ENCODE results near the gene ECEL1.
"Not testable (repeated sequence)": the region's sequence is repeated elsewhere in the genome, so short reads cannot be mapped to it uniquely, and the experiment has no call there.

ECEL1 gene

DNA sequence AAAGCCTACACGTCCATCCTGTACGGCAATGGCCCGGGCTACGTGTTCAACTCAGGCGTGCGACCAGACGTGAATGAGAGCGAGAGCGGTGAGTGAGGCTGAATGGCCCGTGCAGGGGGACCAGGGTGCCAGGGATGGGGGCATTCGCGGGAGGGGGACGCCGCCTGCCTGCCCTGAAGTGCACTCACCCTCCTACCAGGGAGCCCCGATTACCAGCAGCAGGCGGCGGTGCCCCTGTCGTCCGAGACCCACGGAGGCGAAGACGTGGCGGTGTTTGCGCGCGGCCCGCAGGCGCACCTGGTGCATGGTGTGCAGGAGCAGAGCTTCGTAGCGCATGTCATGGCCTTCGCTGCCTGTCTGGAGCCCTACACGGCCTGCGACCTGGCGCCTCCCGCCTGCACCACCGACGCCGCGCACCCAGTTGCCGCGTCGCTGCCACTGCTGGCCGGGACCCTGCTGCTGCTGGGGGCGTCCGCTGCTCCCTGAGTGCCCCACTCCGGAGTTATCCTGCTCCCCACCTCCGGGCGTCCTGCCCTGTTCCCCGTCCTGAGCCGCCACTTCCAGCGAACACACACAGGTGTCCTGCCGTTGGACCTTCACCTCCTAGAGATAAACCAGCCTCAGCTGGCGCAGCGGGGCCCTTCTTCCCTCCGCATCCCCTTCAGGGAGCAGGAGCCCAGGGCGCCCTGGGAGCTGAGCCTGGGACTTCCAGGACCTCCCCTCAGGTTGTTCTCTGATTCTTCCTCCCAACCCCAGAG lies 28.8 kb downstream of the ECEL1 start:
- no peak for DNase-seq (ENCODE audit: low read depth)

DNA sequence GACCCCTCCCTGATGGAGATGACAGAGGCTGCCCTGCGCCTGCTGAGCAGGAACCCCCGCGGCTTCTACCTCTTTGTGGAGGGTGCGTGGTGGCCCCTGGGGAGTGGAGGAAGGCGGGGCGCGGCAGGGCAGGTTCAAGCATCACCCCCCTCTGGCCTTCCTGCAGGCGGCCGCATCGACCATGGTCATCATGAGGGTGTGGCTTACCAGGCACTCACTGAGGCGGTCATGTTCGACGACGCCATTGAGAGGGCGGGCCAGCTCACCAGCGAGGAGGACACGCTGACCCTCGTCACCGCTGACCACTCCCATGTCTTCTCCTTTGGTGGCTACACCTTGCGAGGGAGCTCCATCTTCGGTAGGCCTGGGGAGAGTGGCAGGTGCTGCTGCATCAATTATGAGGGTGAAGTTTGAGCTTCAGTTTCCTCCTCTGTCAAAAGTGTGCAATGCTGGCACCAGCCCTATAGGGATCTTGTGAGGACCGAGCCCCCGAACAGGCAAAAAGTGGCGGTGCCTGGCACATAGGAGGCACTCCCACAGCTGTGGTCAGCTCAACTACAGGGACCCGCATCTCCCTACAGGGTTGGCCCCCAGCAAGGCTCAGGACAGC lies 29.5 kb downstream of the ECEL1 start:
- no peak for DNase-seq (ENCODE audit: low read depth)

- no peak for DNase-seq (ENCODE audit: low read depth)
Measured at GRCh38 chr2:232457121-232458011, 30.3 kb downstream of the ECEL1 start.

- no peak for DNase-seq (ENCODE audit: low read depth)
Measured at GRCh38 chr2:232456296-232457120, 31.1 kb downstream of the ECEL1 start.

- DNase-seq (ENCODE audit: low read depth), result no peak
Measured at GRCh38 chr2:232455426-232456255, 32.0 kb downstream of the ECEL1 start, which contains the start of gene ALPI. TSS of gene ALPI (plus strand) at chr2:232456153. CDS start at chr2:232456200, 47 bp downstream.

- DNase-seq (ENCODE audit: low read depth), result no peak
Measured at GRCh38 chr2:232454630-232455029, 33.0 kb downstream of the ECEL1 start.

GRCh38 chr2:232451645-232452044 lies 36.0 kb downstream of the ECEL1 start:
- DNase-seq (ENCODE audit: low read depth), result not testable (repeated sequence)

GRCh38 chr2:232449964-232450363 lies 37.7 kb downstream of the ECEL1 start:
- no peak for DNase-seq (ENCODE audit: low read depth)

DNA sequence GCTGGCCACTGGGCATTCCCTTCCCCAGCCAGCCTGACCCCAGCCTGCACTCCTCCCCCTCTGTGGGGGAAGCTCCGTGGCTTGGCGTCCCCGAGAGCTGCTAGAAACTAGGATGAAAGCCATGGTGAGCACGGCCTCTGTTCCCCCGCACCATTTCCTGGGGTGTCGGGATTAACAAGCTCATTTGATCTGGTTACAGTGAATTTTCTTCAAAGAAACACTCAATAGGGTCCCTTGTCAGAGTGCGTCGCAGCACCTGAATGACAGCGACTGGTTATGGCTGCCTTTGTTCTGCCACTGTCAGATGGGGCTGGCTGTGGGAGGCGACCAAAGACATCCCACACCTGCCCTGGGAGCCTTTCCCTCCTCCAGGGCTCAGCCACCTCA lies 39.3 kb downstream of the ECEL1 start:
- DNase-seq (ENCODE audit: low read depth), result no peak

DNA sequence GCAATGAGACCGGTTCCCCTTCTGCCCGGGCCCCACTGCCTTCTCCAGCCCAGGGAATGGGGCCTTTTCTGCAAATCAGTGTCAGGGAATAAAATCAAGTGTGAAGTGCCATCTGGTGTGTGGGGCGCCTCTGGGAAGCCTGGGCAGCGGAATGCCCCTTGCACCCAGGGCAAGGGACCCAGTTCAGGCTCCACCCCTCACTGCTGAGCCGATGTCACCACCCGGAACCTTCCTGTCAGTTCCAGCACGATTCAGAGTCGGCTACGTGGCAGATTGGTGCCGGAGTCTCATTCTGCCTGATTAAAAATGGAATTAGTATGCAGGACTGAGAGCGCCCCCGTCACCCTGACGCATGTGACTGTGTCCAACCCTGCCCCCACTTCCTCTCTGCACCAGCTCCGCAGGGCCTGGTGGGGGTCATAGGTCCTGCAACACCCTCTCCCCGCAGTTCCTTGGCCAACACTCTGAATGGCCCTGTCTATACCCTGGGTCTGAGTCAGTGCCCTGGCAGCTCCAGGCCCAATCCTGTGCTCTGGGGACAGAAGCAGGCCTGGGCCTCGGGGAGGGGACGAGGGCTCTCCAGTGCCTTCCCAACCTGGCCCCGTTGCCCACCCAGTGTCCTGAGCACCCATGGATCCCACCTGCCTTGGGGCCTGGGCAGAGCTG lies 39.9 kb downstream of the ECEL1 start:
- DNase-seq (ENCODE audit: low read depth), result no peak

GRCh38 chr2:232447091-232447620 lies 40.5 kb downstream of the ECEL1 start:
- DNase-seq (ENCODE audit: low read depth), result no peak

DNA sequence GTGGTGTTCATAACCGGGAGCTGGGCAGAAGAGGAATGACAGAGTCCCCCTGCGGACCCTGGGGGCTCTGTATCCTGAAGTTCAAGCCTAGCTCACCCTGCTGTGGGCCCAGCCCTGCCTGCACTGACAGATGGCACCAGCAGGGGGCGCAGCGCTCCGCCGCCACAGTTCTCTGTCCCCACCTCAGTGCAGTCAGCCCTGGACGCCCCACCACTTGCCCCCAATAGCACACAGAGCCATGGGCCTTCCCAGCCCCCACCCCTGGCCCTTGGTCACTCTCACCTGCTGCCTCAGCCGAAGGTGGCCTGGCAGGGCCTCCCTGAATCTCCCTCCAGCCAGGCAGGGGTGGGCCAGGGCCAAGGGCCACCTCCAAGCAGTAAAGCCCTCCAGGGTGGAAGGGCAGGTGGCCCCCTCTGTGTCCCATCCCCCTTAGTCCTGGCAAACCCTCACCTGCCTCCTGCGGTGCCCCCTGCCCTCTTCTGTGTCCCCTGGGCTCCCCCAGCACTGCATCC lies 41.3 kb downstream of the ECEL1 start:
- DNase-seq (ENCODE audit: low read depth), result not testable (repeated sequence)

- not testable (repeated sequence) for DNase-seq (ENCODE audit: low read depth)
Measured at GRCh38 chr2:232445149-232445885, 42.3 kb downstream of the ECEL1 start.

DNA sequence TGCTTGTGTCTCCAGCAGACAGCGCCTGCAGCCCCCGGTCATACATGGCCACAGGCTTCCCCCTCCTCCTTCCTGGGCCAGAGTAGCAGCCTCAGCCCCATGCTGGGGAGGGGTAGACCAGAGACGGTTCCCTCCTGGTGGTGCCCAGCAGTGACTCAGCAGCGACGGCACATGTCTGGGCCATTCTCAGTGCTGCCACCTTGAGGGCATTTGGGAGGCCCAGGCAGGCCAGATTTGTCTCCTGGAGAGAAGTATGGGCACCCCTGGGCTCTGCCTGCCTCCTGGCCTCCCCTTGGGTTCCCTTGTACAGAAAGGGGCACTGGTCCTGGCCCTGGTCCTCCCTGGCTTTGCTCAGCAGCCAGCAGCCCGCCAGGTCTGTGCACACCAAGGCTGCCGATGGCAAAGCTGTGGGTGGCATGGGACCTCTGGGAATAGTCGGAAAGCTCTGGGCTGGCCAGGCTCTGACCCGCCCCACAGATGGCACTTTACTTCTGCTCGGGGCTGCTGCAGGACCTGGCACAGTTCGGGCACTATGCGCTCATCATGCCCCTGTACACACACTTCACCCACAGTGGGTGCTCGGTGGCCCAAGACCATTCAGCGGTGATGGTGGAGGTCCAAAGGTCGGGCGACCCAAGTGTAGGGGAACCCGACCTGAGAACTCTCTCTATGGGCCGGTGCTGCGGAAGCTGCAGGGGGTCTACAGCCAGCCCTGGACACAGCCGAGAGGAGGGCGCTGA lies 43.1 kb downstream of the ECEL1 start:
- DNase-seq (ENCODE audit: low read depth), result peak; percentile 39

GRCh38 chr2:232443669-232444408 lies 43.8 kb downstream of the ECEL1 start:
- DNase-seq (ENCODE audit: low read depth), result not testable (repeated sequence)

GRCh38 chr2:232443047-232443446 lies 44.6 kb downstream of the ECEL1 start:
- not testable (repeated sequence) for DNase-seq (ENCODE audit: low read depth)

GRCh38 chr2:232442431-232442830 lies 45.2 kb downstream of the ECEL1 start:
- DNase-seq (ENCODE audit: low read depth), result not testable (repeated sequence)

DNA sequence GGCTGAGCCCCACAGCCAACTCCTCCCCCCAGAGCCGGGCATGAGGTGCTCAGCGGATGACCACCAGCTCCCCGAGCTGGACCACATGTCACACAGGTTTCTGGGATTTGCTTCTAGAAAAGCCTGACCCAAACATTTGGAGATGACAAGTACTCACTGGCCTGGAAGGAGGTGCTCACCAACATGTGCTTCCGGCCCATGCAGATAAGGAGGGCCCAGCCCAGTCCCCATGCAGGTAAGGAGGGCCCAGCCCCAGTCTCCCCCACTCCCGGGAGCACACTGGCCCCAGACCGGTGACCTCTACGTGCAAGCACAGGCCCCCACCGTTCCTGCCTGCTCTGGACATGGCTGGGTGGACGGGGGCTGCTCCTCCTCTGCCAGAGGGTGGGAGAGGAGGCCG lies 45.7 kb downstream of the ECEL1 start:
- not testable (repeated sequence) for DNase-seq (ENCODE audit: low read depth)
